ENCODE results near the gene N4BP3. TPM values are rescaled to one million over a fixed set of nuclear protein-coding genes. Genes with fewer than 3 reads are reported as not detected.

Gene N4BP3
- total RNA-seq, 1 donor from 2014 or later, result 0.32 TPM

- no peak overlapping the region for H3K27ac Mint-ChIP-seq (ENCODE audit: unreplicated experiment)
- peaks cover 6% of the 10 kb centered on the region for H3K4me1 Mint-ChIP-seq (ENCODE audit: low read depth)
- H3K27me3 Mint-ChIP-seq (ENCODE audit: low read depth), result peaks cover 12% of the 10 kb centered on the region
- H3K36me3 Mint-ChIP-seq (ENCODE audit: low read depth), result no peaks in the 10 kb centered on the region
- peak overlapping the region; percentile 58 for H3K4me3 Mint-ChIP-seq (ENCODE audit: unreplicated experiment)
- H3K9me3 Mint-ChIP-seq (ENCODE audit: low read depth), result no peaks in the 10 kb centered on the region
- no peak for DNase-seq (ENCODE audit: low spot score)
- TF ChIP-seq CTCF (IDR thresholded peaks at IDR 0.05), result peak; percentile 99
Observed at GRCh38 chr5:178163772-178164735, 50.7 kb downstream of the N4BP3 start.

GRCh38 chr5:178165581-178165980 is 52.2 kb downstream of the N4BP3 start:
- Mint-ChIP-seq H3K4me1 (ENCODE audit: low read depth) (peaks cover 6% of the 10 kb centered on the region), H3K27me3 (ENCODE audit: low read depth) (peaks cover 12% of the 10 kb centered on the region), H3K9me3 (ENCODE audit: low read depth) (no peaks in the 10 kb centered on the region), H3K4me3 (ENCODE audit: unreplicated experiment) (no peak overlapping the region), H3K27ac (ENCODE audit: unreplicated experiment) (no peak overlapping the region), H3K36me3 (ENCODE audit: low read depth) (no peaks in the 10 kb centered on the region)
- TF ChIP-seq CTCF (IDR thresholded peaks at IDR 0.05), result no peak
- no peak for DNase-seq (ENCODE audit: low spot score)

GRCh38 chr5:178170455-178170854 is 57.1 kb downstream of the N4BP3 start:
- H3K27ac Mint-ChIP-seq (ENCODE audit: unreplicated experiment), result no peak overlapping the region
- TF ChIP-seq CTCF (IDR thresholded peaks at IDR 0.05), result no peak
- H3K4me3 Mint-ChIP-seq (ENCODE audit: unreplicated experiment), result no peak overlapping the region
- no peak for DNase-seq (ENCODE audit: low spot score)
- no peaks in the 10 kb centered on the region for H3K9me3 Mint-ChIP-seq (ENCODE audit: low read depth)
- no peaks in the 10 kb centered on the region for H3K36me3 Mint-ChIP-seq (ENCODE audit: low read depth)
- no peaks in the 10 kb centered on the region for H3K4me1 Mint-ChIP-seq (ENCODE audit: low read depth)
- H3K27me3 Mint-ChIP-seq (ENCODE audit: low read depth), result no peaks in the 10 kb centered on the region

- no peaks in the 10 kb centered on the region for H3K27me3 Mint-ChIP-seq (ENCODE audit: low read depth)
- no peak overlapping the region for H3K4me3 Mint-ChIP-seq (ENCODE audit: unreplicated experiment)
- TF ChIP-seq CTCF (IDR thresholded peaks at IDR 0.05), result no peak
- H3K27ac Mint-ChIP-seq (ENCODE audit: unreplicated experiment), result no peak overlapping the region
- H3K36me3 Mint-ChIP-seq (ENCODE audit: low read depth), result peaks cover 1% of the 10 kb centered on the region
- no peaks in the 10 kb centered on the region for H3K4me1 Mint-ChIP-seq (ENCODE audit: low read depth)
- DNase-seq (ENCODE audit: low spot score), result no peak
- peaks cover 5% of the 10 kb centered on the region for H3K9me3 Mint-ChIP-seq (ENCODE audit: low read depth)
Observed at GRCh38 chr5:178174456-178174855, 61.1 kb downstream of the N4BP3 start.

Other genes starting within 250 kb of the N4BP3 start
- not detected in 3 replicates for gene PROP1, start 117.3 kb upstream of the N4BP3 start, total RNA-seq
- 24.4 to 27.7 TPM (median 26.8 TPM) in 3 replicates for gene RMND5B, start 17.5 kb downstream of the N4BP3 start, total RNA-seq
- gene NHP2, start 40.4 kb downstream of the N4BP3 start, total RNA-seq, result 72.2 to 106 TPM (median 74.1 TPM) in 3 replicates
- gene GMCL2, start 73.8 kb downstream of the N4BP3 start, total RNA-seq, result not detected in 3 replicates
- gene HNRNPAB, start 91.0 kb downstream of the N4BP3 start, total RNA-seq, result 152 to 215 TPM (median 156 TPM) in 3 replicates
- gene PHYKPL, start 119.3 kb downstream of the N4BP3 start, total RNA-seq, result 40.0 to 49.1 TPM (median 43.8 TPM) in 3 replicates